ENCODE measurements around the gene PPP6R3.

Gene PPP6R3

DNA sequence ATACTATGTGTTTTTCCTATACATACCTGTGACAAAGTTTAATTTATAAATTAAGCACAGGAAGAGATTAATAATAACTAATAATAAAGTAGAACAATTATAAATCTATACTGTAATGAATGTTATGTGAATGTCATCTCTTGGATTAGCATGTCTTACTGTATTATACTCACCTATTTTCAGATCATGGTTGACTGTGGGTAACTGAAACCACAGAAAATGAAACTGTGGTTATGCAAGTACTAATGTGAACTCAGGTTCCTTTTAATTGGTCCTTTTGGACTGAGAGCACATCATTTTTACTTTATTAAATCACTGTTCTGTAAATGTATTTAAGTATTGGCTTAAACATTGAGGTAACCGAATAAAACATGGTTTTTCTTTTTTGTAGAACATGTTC lies 108.8 kb downstream of the PPP6R3 start:
- peak; percentile 6 for DNase-seq

- no peak for DNase-seq
Measured at GRCh38 chr11:68570691-68571090, 110.1 kb downstream of the PPP6R3 start.

- DNase-seq = no peak
Measured at GRCh38 chr11:68574308-68574707, 113.8 kb downstream of the PPP6R3 start.

GRCh38 chr11:68575025-68575665 lies 114.6 kb downstream of the PPP6R3 start:
- no peak for DNase-seq

GRCh38 chr11:68579455-68579854 lies 118.9 kb downstream of the PPP6R3 start:
- no peak for DNase-seq

- no peak for DNase-seq
Measured at GRCh38 chr11:68581439-68581838, 120.9 kb downstream of the PPP6R3 start.

GRCh38 chr11:68581901-68582300 lies 121.3 kb downstream of the PPP6R3 start:
- no peak for DNase-seq

GRCh38 chr11:68582416-68583040 lies 122.0 kb downstream of the PPP6R3 start:
- DNase-seq = no peak

- no peak for DNase-seq
Measured at GRCh38 chr11:68583041-68583446, 122.5 kb downstream of the PPP6R3 start.

- DNase-seq = peak; percentile 57
Measured at GRCh38 chr11:68584097-68584496, 123.5 kb downstream of the PPP6R3 start.

DNA sequence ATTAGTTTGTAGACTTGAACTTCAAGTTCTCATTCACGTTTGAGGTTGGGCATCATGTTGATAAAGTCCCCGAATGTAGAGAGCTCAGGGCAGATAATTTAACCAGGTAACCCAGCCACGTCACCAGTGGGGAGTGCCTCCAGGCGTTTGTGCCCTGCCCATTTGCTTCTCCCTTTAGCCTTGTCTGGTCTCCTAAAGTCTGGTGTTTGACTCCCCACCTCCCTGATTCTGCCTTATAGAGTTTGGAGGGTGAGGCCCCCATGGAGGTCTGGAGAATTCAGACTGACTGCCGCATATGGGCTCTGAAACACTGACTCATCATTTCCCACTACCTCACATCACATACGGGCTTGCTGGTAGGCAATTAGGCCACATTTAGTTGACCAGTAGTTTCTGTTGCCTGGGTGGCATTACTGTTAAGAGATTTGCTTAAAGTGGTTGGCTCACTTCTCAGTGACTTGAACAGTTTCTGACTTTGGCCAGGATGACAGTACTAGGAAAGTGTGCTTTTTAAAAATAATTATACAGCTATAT lies 124.5 kb downstream of the PPP6R3 start:
- no peak for DNase-seq

- DNase-seq = no peak
Measured at GRCh38 chr11:68589547-68590216, 129.1 kb downstream of the PPP6R3 start.

- DNase-seq = no peak
Measured at GRCh38 chr11:68591719-68592118, 131.2 kb downstream of the PPP6R3 start.

DNA sequence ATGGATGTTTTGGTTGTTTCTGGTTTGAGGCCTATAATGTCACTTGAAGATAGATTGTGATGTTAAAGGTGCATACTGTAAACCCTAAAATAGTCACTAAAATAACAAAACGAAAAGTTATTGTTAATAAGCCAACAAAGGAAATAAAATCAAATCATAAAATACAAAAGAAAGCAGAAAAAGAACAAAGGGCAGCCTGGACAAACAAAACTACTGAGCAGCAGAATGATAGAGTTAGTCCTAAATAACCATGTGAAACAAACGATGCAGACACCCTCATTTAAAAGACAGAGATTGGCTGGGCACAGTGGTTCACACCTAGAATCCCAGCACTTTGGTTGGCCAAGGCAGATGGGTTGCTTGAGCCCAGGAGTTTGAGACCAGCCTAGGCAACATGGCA lies 132.9 kb downstream of the PPP6R3 start:
- DNase-seq = no peak

- no peak for DNase-seq
Measured at GRCh38 chr11:68594123-68594522, 133.6 kb downstream of the PPP6R3 start.

- no peak for DNase-seq
Measured at GRCh38 chr11:68596231-68596630, 135.7 kb downstream of the PPP6R3 start.

GRCh38 chr11:68598816-68599653 lies 138.5 kb downstream of the PPP6R3 start:
- no peak for DNase-seq

DNA sequence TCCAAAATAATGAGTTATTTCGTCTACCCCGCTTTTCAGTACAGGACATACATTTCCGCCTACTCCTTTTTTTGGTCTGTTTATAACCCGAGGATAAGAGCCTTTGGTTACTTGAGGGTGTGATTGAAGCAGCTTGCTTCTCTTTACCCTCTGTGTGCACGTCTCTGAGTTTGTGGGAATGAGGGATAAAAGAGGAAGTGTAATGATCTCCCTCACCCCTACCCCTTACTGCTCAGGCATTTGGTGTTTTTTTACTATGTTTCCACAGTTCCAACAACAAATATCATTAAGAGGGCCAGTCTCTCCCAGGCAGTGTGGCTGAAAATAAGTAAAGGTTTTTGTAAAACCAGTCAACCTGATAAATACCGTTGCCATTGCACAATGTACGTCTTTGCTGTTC lies 140.6 kb downstream of the PPP6R3 start:
- no peak for DNase-seq

- no peak for DNase-seq
Measured at GRCh38 chr11:68609761-68610160, 149.2 kb downstream of the PPP6R3 start.

- no peak for DNase-seq
Measured at GRCh38 chr11:68610452-68611116, 150.0 kb downstream of the PPP6R3 start.

- DNase-seq = no peak
Measured at GRCh38 chr11:68615657-68616056, 155.1 kb downstream of the PPP6R3 start.

Measured in CD4-positive, alpha-beta T cell treated with Interleukin-21 for 1 hour (primary cell).